ENCODE results near the gene TES.

DNA sequence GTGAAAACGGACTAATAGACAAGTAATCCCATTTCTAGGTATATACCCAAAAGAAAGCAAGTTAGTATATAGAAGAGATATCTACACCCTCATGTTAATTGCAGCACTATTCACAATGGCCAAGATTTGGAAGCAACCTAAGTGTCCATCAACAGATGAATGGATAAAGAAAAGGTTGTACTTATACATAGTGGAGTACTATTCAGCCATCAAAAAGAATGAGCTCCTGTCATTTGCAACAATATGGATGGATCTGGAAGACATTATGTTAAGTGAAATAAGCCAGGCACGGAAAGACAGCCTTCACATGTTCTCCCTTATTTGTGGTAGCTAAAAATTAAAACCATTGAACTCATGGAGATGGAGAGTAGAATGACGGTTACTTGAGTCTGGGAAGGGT lies 88.2 kb downstream of the TES start:
- TF ChIP-seq, protein P1, sequence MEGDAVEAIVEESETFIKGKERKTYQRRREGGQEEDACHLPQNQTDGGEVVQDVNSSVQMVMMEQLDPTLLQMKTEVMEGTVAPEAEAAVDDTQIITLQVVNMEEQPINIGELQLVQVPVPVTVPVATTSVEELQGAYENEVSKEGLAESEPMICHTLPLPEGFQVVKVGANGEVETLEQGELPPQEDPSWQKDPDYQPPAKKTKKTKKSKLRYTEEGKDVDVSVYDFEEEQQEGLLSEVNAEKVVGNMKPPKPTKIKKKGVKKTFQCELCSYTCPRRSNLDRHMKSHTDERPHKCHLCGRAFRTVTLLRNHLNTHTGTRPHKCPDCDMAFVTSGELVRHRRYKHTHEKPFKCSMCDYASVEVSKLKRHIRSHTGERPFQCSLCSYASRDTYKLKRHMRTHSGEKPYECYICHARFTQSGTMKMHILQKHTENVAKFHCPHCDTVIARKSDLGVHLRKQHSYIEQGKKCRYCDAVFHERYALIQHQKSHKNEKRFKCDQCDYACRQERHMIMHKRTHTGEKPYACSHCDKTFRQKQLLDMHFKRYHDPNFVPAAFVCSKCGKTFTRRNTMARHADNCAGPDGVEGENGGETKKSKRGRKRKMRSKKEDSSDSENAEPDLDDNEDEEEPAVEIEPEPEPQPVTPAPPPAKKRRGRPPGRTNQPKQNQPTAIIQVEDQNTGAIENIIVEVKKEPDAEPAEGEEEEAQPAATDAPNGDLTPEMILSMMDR (IDR thresholded peaks at IDR 0.05): no peak
- TF ChIP-seq POLR2A (IDR thresholded peaks at IDR 0.05): no peak

Measured in uterus (tissue), 2 donors.